GM12878 (cell line): ENCODE data around the gene FAM110A. TPM values are rescaled to one million over a fixed set of nuclear protein-coding genes. Genes with fewer than 3 reads are reported as not detected.

Experiments used
- ATAC-seq: fragments of 200-7000 bp; cut with Tn5 transposase; 3 replicates; pipeline ENCODE4 v1.9.1; 2020; ENCODE audit warnings: mild to moderate bottlenecking, moderate library complexity
- BruUV-seq: library from RNA; stranded (reverse); fragments of 400-500 nt; replicated peaks from 2 replicates; lab custom pipeline; 2021; lab: Mats Ljungman, UMichigan
- CTCF ChIA-PET: fragments of 300-600 bp; sonication (Branson Sonifier 250); formaldehyde crosslinking; extraction: SDS; loops from one replicate; lab custom pipeline; 2021; ENCODE audit warnings: inconsistent platforms; lab: Yijun Ruan, JAX
- POLR2A ChIA-PET: fragments of 350-600 bp; formaldehyde crosslinking; extraction: SDS; loops from one replicate; lab custom pipeline; 2021; ENCODE audit warnings: inconsistent platforms; lab: Charles Lee
- RAD21 ChIA-PET: fragments of 300-600 bp; sonication (Branson Sonifier 250); formaldehyde crosslinking; loops from one replicate; lab custom pipeline; 2023; ENCODE audit warnings: antibody characterized with exemption; ENCODE audit not compliant: unreplicated experiment; lab: Charles Lee
- SMC1A ChIA-PET: fragments of 300-600 bp; sonication (Branson Sonifier 250); formaldehyde crosslinking; loops from one replicate; lab custom pipeline; 2023; ENCODE audit not compliant: unreplicated experiment, uncharacterized antibody; lab: Charles Lee
- DNase-seq: peaks from one replicate; pipeline ENCODE4 v3.0.0-alpha.2; 2011; ENCODE audit warnings: low read depth, low spot score
- FAIRE-seq: peaks from 3 replicates; lab custom pipeline; 2011; peaks lifted over from hg19 to GRCh38; lab: Jason Lieb, UNC
- H2AFZ ChIP-seq: 2 replicates; pipeline ENCODE4 v1.6.0; 2011; ENCODE audit warnings: low read depth, low read length, control low read depth; ENCODE audit not compliant: control insufficient read depth
- H3K27ac ChIP-seq: 2 replicates; pipeline ENCODE4 v1.5.1; 2011; ENCODE audit warnings: control low read depth; ENCODE audit not compliant: control insufficient read depth, insufficient read depth
- H3K27me3 ChIP-seq, 2 experiments: replicated peaks in 1 of 2; 2 replicates each; pipeline versions ENCODE4 v1.6.0 to v1.6.1; 2011; ENCODE audit warnings: low read length in 1 of 2; ENCODE audit not compliant: control insufficient read depth in 2 of 2, insufficient read depth in 2 of 2
- H3K36me3 ChIP-seq, 2 experiments: 2 replicates each; pipeline ENCODE4 v1.5.1; 2011; ENCODE audit warnings: low read length in 1 of 2; ENCODE audit not compliant: control insufficient read depth in 2 of 2, insufficient read depth in 2 of 2
- H3K4me1 ChIP-seq: 2 replicates; pipeline ENCODE4 v1.6.1; 2011; ENCODE audit warnings: mild to moderate bottlenecking, low read length, moderate library complexity, mixed read lengths; ENCODE audit not compliant: control insufficient read depth, insufficient read depth
- H3K4me2 ChIP-seq: 2 replicates; pipeline ENCODE4 v1.6.0; 2011; ENCODE audit warnings: control low read depth; ENCODE audit not compliant: control insufficient read depth, insufficient read depth
- H3K4me3 ChIP-seq: fragments of 200-600 bp; sonication (generic); 2 replicates; pipeline ENCODE4 v1.5.1; 2016
- H3K79me2 ChIP-seq: 2 replicates; pipeline ENCODE4 v1.6.0; 2011; ENCODE audit warnings: low read length; ENCODE audit not compliant: control insufficient read depth, insufficient read depth
- H3K9ac ChIP-seq: 2 replicates; pipeline ENCODE4 v1.8.0; 2011; ENCODE audit warnings: low read length, control low read depth, mixed read lengths; ENCODE audit not compliant: control insufficient read depth, insufficient read depth
- H3K9me3 ChIP-seq: replicated peaks from 3 replicates; pipeline ENCODE4 v1.5.1; 2011; ENCODE audit warnings: mild to moderate bottlenecking, low read length; ENCODE audit not compliant: control insufficient read depth, insufficient read depth
- H4K20me1 ChIP-seq: 2 replicates; pipeline ENCODE4 v1.6.0; 2011; ENCODE audit not compliant: control insufficient read depth, insufficient read depth
- ATF7 ChIP-seq: fragments of 450-650 bp; IDR thresholded peaks from 2 replicates; pipeline ENCODE4 v1.6.1; 2016; ENCODE audit warnings: low read depth, mild to moderate bottlenecking
- BRCA1 ChIP-seq: IDR thresholded peaks from 2 replicates; pipeline ENCODE4 v1.6.1; 2011; ENCODE audit warnings: low read depth, low read length, improper control_type of control experiment
- CBFB ChIP-seq: IDR thresholded peaks from 2 replicates; pipeline ENCODE4 v1.6.1; 2016; ENCODE audit warnings: antibody characterized with exemption, low read depth
- CHD4 ChIP-seq: fragments of 200-600 bp; sonication (generic); IDR thresholded peaks from 2 replicates; pipeline ENCODE4 v1.6.1; 2016; ENCODE audit warnings: mild to moderate bottlenecking
- DPF2 ChIP-seq: fragments of 450-650 bp; IDR thresholded peaks from 2 replicates; pipeline ENCODE4 v1.6.1; 2017; ENCODE audit warnings: mild to moderate bottlenecking
- EED ChIP-seq: sonication (generic); IDR thresholded peaks from 2 replicates; pipeline ENCODE4 v1.6.1; 2016; ENCODE audit warnings: antibody characterized with exemption, low read depth
- ESRRA ChIP-seq: IDR thresholded peaks from 2 replicates; pipeline ENCODE4 v1.6.1; 2012; ENCODE audit warnings: mild to moderate bottlenecking, low read length, improper control_type of control experiment
- FOS ChIP-seq: IDR thresholded peaks from 3 replicates; pipeline ENCODE4 v1.6.1; 2011; ENCODE audit warnings: borderline replicate concordance; ENCODE audit not compliant: insufficient read length; ENCODE audit errors: extremely low read depth
- HCFC1 ChIP-seq: fragments of 150-350 bp; IDR thresholded peaks from 2 replicates; pipeline ENCODE4 v1.6.1; 2014; ENCODE audit warnings: low read length
- MTA3 ChIP-seq: IDR thresholded peaks from 2 replicates; pipeline ENCODE4 v1.6.1; 2012; ENCODE audit warnings: low read length, inconsistent platforms, borderline replicate concordance
- NFXL1 ChIP-seq: fragments of 450-650 bp; IDR thresholded peaks from 2 replicates; pipeline ENCODE4 v1.6.1; 2017; ENCODE audit warnings: antibody characterized with exemption, mild to moderate bottlenecking, borderline replicate concordance
- TAF1 ChIP-seq: IDR thresholded peaks from 2 replicates; pipeline ENCODE4 v1.6.1; 2011; ENCODE audit warnings: mild to moderate bottlenecking, low read depth, low read length, borderline replicate concordance
- ZBED1 ChIP-seq: IDR thresholded peaks from 2 replicates; pipeline ENCODE4 v1.6.1; 2016; ENCODE audit warnings: borderline replicate concordance
- WGBS: methylation state at CpG from one replicate; pipeline ENCODE4 v1.1.6; 2016; ENCODE audit warnings: low lambda C conversion rate; ENCODE audit not compliant: insufficient replicate concordance, insufficient coverage; ENCODE audit errors: missing lambda C conversion rate; 5-methylcytosine and 5-hydroxymethylcytosine counted together
- in situ Hi-C: fragments of 300-500 bp; cut with MboI; formaldehyde crosslinking; loops from 9 replicates; pipeline ENCODE4 v1.14.3; 2018; ENCODE audit warnings: mixed read lengths
- intact Hi-C: fragments of 100-400 bp; cut with micrococcal nuclease; formaldehyde crosslinking; loops from one replicate; pipeline ENCODE4 v1.14.2; 2022; ENCODE audit not compliant: unreplicated experiment
- polyA plus RNA-seq, 11 experiments: library from polyadenylated mRNA; depleted of rRNA in 4 of 11; unstranded in 6 of 11; stranded (reverse) in 5 of 11; fragments of >200 nt; fragmentation: Nextera tagmentation in 4 of 11; fragmentation: Illumina TruSeq in 1 of 11; extraction: Ambion mirVana in 4 of 11; extraction: Trizol in 1 of 11; gene quantifications; 1 replicate in 1 of 11; 2 replicates in 10 of 11; pipeline versions ENCODE4 v1.2.1 to v1.2.3, GENCODE V29; 2011 to 2016; ENCODE audit warnings: inconsistent platforms in 2 of 11, missing spikeins in 2 of 11, low read depth in 1 of 11
- total RNA-seq, 4 experiments: library from RNA; depleted of rRNA in 3 of 4; stranded (reverse); fragments of >200 nt in 3 of 4; fragmentation: Illumina TruSeq in 1 of 4; extraction: Trizol in 1 of 4; gene quantifications; 2 replicates each; pipeline versions ENCODE4 v1.2.1 to v1.2.3, GENCODE V29; 2013 to 2021
- TF ChIP-seq, protein P1 (sequence below): fragments of 450-650 bp; formaldehyde crosslinking; IDR thresholded peaks from 2 replicates; pipeline ENCODE4 v1.4.0; 2022; ENCODE audit warnings: mild to moderate bottlenecking, moderate library complexity
- TF ChIP-seq, protein P2 (sequence below): fragments of 450-650 bp; IDR thresholded peaks from 2 replicates; pipeline ENCODE4 v1.6.1; 2017; ENCODE audit warnings: antibody characterized with exemption, mild to moderate bottlenecking, moderate library complexity
- TF ChIP-seq, protein P3 (sequence below): fragments of 450-650 bp; formaldehyde crosslinking; IDR thresholded peaks from 2 replicates; pipeline ENCODE4 v1.5.0; 2022; ENCODE audit warnings: mild to moderate bottlenecking, missing genetic modification characterization

The FAM110A gene
- total and polyA plus RNA-seq, 10 of the 15 experiments (the other 5 are each of a cell fraction or from before 2014, with no cell fraction given) = 1.1 to 14.8 (median 7.4) TPM

DNA sequence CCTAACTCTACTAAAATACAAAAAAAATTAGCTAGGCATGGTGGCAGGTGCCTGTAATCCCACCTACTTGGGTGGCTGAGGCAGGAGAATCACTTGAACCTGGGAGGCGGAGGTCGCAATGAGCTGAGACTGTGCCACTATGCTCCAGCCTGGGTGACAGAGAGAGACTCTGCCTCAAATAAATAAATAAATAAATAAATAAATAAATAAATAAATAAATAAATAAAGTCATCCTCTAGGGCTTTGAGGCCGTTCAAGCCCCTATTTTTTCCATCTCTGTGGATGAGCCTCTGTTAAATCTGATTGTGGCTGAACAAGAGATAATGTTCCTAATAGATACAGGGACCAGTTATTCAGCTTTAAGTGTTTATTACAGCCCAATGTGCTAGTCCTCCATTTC, 31.8 kb upstream of the FAM110A start:
- Histone ChIP-seq H3K4me1 (no peaks in the 10 kb centered on the region), H3K4me3 (no peak overlapping the region), H2AFZ (no peak overlapping the region), H3K27ac (no peak overlapping the region), H3K36me3 (no peaks in the 10 kb centered on the region), H3K79me2 (no peaks in the 10 kb centered on the region), H3K4me2 (no peak overlapping the region), H3K9ac (no peak overlapping the region), H3K27me3 (no peaks in the 10 kb centered on the region), H3K9me3 (no peaks in the 10 kb centered on the region; the same call in 2 of the 3 replicates), H4K20me1 (no peaks in the 10 kb centered on the region)
- BruUV-seq = no TSS peak
- ChIA-PET POLR2A (no interaction called here), SMC1A (no interaction called here), CTCF (interaction anchor here (1.0 kb wide), 1 partner anchor 13 kb away, joined by 3 read pairs; no protein-coding TSS in a partner anchor), RAD21 (no interaction called here)
- DNase-seq (no peak), ATAC-seq (no peak), FAIRE-seq (no peak)
- no peak for TF ChIP-seq ESRRA
- TF ChIP-seq, protein P1, sequence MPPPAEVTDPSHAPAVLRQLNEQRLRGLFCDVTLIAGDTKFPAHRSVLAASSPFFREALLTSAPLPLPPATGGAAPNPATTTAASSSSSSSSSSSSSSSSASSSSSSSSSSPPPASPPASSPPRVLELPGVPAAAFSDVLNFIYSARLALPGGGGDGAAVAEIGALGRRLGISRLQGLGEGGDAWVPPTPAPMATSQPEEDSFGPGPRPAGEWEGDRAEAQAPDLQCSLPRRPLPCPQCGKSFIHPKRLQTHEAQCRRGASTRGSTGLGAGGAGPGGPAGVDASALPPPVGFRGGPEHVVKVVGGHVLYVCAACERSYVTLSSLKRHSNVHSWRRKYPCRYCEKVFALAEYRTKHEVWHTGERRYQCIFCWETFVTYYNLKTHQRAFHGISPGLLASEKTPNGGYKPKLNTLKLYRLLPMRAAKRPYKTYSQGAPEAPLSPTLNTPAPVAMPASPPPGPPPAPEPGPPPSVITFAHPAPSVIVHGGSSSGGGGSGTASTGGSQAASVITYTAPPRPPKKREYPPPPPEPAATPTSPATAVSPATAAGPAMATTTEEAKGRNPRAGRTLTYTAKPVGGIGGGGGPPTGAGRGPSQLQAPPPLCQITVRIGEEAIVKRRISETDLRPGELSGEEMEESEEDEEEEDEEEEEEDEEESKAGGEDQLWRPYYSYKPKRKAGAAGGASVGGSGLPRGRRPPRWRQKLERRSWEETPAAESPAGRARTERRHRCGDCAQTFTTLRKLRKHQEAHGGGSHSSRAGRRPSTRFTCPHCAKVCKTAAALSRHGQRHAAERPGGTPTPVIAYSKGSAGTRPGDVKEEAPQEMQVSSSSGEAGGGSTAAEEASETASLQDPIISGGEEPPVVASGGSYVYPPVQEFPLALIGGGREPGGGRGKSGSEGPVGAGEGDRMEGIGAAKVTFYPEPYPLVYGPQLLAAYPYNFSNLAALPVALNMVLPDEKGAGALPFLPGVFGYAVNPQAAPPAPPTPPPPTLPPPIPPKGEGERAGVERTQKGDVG (CRISPR knock-in tag) = no peak
- TF ChIP-seq MTA3 = no peak
- no peak for TF ChIP-seq ZBED1
- TF ChIP-seq, protein P2, sequence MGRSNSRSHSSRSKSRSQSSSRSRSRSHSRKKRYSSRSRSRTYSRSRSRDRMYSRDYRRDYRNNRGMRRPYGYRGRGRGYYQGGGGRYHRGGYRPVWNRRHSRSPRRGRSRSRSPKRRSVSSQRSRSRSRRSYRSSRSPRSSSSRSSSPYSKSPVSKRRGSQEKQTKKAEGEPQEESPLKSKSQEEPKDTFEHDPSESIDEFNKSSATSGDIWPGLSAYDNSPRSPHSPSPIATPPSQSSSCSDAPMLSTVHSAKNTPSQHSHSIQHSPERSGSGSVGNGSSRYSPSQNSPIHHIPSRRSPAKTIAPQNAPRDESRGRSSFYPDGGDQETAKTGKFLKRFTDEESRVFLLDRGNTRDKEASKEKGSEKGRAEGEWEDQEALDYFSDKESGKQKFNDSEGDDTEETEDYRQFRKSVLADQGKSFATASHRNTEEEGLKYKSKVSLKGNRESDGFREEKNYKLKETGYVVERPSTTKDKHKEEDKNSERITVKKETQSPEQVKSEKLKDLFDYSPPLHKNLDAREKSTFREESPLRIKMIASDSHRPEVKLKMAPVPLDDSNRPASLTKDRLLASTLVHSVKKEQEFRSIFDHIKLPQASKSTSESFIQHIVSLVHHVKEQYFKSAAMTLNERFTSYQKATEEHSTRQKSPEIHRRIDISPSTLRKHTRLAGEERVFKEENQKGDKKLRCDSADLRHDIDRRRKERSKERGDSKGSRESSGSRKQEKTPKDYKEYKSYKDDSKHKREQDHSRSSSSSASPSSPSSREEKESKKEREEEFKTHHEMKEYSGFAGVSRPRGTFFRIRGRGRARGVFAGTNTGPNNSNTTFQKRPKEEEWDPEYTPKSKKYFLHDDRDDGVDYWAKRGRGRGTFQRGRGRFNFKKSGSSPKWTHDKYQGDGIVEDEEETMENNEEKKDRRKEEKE = no peak
- TF ChIP-seq DPF2 = no peak
- TF ChIP-seq ATF7 = no peak
- TF ChIP-seq HCFC1 = no peak
- no peak for TF ChIP-seq TAF1
- TF ChIP-seq NFXL1 = no peak
- no peak for TF ChIP-seq EED
- TF ChIP-seq, protein P3, sequence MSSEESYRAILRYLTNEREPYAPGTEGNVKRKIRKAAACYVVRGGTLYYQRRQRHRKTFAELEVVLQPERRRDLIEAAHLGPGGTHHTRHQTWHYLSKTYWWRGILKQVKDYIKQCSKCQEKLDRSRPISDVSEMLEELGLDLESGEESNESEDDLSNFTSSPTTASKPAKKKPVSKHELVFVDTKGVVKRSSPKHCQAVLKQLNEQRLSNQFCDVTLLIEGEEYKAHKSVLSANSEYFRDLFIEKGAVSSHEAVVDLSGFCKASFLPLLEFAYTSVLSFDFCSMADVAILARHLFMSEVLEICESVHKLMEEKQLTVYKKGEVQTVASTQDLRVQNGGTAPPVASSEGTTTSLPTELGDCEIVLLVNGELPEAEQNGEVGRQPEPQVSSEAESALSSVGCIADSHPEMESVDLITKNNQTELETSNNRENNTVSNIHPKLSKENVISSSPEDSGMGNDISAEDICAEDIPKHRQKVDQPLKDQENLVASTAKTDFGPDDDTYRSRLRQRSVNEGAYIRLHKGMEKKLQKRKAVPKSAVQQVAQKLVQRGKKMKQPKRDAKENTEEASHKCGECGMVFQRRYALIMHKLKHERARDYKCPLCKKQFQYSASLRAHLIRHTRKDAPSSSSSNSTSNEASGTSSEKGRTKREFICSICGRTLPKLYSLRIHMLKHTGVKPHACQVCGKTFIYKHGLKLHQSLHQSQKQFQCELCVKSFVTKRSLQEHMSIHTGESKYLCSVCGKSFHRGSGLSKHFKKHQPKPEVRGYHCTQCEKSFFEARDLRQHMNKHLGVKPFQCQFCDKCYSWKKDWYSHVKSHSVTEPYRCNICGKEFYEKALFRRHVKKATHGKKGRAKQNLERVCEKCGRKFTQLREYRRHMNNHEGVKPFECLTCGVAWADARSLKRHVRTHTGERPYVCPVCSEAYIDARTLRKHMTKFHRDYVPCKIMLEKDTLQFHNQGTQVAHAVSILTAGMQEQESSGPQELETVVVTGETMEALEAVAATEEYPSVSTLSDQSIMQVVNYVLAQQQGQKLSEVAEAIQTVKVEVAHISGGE (CRISPR knock-in tag) = no peak
- no peak for TF ChIP-seq CBFB
- TF ChIP-seq CHD4 = no peak
- no peak for TF ChIP-seq BRCA1
- no peak for TF ChIP-seq FOS
- intact Hi-C loops (no loop called here), in situ Hi-C loops (no loop called here)
- 46% methylated on average over 3 of the region's 3 CpGs for WGBS
